HFF-Myc (cell line): ENCODE measurements around the gene BRD9.
"Not testable (repeated sequence)": the region's sequence is repeated elsewhere in the genome, so short reads cannot be mapped to it uniquely, and the experiment has no call there.

Experiments used
- DNase-seq: peaks from one replicate; pipeline ENCODE4 v3.0.0-alpha.2; 2011; ENCODE audit warnings: low read depth; ENCODE audit errors: extremely low read depth
- H3K4me3 ChIP-seq: replicated peaks from 2 replicates; pipeline ENCODE4 v1.5.1; 2011; ENCODE audit warnings: low read depth, mild to moderate bottlenecking, control low read depth, low read length
- TF ChIP-seq, protein P1 (sequence below): IDR thresholded peaks from 2 replicates; pipeline ENCODE4 v1.5.1; 2012; ENCODE audit warnings: mild to moderate bottlenecking, low read depth, low read length, control low read depth; ENCODE audit errors: missing control alignments

BRD9 gene

DNA sequence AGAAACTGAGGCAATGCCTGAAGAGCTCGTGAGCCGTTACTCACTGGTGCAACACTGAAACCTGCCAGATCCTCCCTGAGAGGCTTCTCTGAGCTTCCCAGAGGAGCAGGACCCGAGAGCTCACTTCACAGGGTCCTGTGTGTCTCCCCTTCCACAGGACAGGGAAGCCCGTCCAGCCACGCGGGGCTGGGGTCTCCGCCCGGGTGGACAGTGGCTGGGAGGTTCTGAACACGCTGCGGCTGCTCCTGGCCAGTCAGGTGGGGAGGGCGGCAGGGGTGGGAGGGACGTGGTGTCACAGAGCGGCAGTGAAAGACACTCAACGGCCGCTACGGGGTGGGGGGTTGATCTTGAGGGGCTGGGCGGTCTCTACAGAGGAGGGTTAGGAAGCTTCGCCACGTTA lies 41.5 kb downstream of the BRD9 start:
- no peak overlapping the region for H3K4me3 ChIP-seq
- TF ChIP-seq, protein P1, sequence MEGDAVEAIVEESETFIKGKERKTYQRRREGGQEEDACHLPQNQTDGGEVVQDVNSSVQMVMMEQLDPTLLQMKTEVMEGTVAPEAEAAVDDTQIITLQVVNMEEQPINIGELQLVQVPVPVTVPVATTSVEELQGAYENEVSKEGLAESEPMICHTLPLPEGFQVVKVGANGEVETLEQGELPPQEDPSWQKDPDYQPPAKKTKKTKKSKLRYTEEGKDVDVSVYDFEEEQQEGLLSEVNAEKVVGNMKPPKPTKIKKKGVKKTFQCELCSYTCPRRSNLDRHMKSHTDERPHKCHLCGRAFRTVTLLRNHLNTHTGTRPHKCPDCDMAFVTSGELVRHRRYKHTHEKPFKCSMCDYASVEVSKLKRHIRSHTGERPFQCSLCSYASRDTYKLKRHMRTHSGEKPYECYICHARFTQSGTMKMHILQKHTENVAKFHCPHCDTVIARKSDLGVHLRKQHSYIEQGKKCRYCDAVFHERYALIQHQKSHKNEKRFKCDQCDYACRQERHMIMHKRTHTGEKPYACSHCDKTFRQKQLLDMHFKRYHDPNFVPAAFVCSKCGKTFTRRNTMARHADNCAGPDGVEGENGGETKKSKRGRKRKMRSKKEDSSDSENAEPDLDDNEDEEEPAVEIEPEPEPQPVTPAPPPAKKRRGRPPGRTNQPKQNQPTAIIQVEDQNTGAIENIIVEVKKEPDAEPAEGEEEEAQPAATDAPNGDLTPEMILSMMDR = no peak
- no peak for DNase-seq

DNA sequence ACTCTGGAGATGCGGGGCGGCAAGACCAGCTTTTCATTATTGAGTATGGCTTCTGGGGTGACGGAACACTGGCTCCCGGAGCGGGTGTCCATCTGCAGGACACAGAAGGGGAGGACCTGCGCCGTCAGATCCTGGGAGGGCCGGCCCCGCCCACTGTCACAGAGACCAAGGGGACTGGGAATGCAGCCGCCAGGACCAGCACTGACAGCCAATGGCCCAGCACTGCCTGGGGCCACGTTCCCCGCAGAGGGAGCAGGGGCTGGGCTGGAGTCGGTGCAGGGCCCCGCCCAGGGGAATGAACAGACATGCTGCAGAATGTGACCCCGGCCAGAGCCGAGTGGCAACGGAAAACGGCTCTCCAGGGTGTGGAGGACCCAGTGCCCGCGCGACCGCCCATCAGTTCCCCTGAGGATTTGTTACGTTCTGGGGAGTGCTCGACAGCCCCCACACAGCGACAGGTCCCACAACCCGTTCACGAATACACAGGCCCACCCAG lies 42.0 kb downstream of the BRD9 start, which contains the start of gene ZDHHC11:
ZDHHC11 (minus strand) TSS at position 476 of the 496 bp plus-strand sequence; CDS start at position 92, 384 bp downstream.
- H3K4me3 ChIP-seq = no peak within 1 kb of the TSS
- DNase-seq = no peak
- TF ChIP-seq, protein P1 = no peak

DNA sequence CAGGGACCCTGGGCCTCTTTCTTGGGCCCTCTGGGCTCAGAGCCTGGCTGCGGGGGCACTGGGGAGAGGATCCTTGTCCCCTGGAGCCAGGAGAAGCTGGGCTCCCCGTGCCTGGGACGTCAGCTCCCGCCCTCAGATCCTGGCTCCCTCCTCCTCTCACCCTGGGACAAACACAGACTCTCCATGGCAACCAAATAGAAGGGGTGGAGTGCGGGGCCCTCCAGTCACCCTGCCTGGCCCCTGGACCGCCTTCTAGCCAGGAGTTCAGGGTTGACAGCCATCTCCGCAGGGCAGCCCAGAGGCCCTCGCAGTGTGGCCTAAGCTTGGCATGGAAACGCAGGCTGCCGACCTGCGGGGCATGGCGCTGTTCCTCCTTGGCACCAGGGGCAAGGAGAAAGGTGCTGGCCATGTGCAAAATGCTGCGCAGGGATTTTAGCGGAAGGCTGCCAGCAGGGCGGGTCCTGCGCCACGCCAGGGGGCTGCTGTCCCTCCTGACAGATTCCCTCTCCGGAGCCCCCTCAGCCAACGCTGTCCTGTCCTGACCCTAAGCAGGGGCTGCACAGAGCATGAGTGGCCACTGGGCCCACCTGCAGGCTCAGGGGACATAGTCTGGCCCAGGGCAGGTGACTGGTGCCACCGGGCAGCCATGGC lies 42.8 kb downstream of the BRD9 start:
- no peak for DNase-seq
- no peak overlapping the region for H3K4me3 ChIP-seq
- TF ChIP-seq, protein P1 = no peak

DNA sequence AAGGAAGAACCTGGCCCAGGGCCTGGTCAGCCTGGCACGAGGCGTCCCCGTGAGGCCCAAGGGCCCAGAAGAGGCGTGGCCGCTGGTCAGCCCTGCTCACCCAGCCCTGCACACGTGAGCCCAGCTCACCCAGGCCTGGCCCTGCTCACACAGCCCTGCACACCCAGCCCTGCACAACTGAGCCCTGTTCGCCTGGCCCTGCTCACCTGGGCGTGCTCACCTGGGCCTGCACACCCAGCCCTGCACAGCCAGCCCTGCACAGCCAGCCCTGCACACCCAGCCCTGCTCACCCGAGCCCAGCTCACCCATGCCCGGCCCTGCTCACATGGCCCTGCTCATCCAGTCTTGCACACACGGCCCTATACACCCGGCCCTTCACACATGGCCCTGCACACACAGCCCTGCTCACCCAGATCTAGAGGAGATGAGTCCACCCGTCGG lies 43.9 kb downstream of the BRD9 start:
- no peak for DNase-seq
- TF ChIP-seq, protein P1 = no peak

DNA sequence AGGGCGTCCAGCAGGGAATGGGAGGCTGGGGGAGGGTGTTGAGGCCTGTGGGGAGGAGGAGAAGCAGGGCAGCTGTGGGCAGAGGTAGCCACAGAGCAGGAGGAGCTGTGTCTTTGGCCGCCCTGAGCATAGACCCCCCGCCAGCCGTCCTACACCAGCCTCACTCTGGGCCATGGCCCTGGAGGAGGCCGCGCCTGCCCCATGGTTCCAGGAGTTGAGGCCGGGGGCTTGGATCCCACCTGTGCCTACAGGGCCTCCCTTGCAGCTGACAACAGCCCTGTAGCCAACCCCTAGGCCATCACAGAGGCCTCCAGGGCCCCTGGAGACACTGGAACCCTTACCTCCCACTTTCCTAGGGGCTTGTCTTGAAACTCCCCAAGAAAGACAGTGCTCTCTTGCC lies 44.9 kb downstream of the BRD9 start:
- not testable (repeated sequence) for H3K4me3 ChIP-seq, DNase-seq

More for the DNA sequence above, 43.9 kb downstream of the BRD9 start:
- H3K4me3 ChIP-seq = no peak overlapping the region

DNA sequence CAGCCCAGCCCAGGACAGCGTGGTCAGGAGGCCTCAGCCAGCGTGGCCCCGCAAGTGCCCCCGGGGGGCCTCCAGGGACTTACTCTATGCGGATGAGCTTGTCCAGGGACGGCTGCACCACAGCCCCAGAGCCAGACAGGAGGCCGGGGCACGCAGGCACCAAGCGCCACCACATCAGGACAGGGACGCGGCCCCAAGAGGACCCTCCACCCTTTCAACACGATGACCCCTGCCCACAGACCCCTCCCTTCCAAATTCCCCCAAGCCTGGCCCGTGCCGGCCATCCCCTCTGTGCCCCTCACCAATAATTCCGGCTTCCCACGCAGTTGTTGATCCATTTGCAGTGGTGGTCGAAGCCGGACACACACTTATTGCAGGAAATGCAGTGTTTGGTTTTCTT lies 45.4 kb downstream of the BRD9 start:
- not testable (repeated sequence) for DNase-seq, H3K4me3 ChIP-seq

DNA sequence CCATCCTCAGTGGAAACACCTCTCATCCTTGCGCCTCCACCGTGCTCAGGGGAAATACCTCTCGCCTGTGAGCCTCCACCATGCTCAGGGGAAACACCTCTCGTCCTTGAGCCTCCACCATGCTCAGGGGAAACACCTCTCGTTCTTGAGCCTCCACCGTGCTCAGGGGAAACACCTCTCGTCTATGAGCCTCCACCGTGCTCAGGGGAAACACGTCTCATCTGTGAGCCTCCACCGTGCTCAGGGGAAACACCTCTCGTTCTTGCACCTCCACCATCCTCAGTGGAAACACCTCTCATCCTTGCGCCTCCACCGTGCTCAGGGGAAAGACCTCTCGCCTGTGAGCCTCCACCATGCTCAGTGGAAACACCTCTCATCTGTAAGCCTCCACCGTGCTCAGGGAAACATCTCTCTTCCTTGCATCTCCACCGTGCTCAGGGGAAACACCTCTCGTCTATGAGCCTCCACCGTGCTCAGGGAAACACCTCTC lies 46.0 kb downstream of the BRD9 start:
- DNase-seq, H3K4me3 ChIP-seq: not testable (repeated sequence)

DNA sequence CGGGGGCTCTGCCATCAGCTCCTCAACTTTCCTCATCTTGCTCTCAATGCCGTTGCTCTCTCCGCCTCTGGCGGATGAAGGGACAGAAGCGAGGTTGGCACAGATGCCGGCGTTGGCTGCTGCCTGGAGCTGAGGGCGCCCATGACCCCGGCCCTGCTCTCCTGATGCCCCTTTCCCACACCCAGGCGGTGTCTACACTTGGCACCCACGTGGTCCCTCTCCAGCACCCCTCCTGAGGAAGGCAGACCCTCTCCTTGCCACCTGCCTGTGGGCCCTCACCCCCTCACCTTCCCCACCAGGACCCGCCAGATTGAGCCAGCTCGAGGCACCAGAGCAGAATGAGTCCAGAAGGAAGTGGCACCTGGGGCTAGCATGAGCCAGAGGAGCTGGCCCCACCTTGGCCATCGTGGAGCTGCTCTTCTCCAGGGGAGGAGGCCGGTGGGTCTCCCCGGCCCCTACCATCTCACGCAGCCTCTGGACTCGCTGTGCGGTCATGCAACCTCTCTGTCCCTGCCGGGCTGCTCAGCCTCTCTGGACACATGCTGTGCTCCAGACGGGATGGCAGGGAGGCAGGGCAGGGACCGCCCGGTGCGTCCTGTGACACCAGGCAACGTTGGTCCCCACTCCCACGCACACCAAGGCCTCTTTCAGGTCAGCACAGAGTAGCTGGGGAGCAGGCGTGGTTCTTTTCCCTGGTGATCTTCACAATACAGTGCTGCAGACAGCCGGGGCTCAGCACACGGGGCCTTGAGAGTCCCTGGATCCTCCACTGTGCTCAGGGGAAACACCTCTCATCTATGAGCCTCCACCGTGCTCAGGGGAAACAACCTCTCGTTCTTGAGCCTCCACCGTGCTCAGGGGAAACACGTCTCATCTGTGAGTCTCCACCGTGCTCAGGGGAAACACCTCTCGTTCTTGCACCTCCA lies 46.7 kb downstream of the BRD9 start:
- not testable (repeated sequence) for H3K4me3 ChIP-seq, DNase-seq

DNA sequence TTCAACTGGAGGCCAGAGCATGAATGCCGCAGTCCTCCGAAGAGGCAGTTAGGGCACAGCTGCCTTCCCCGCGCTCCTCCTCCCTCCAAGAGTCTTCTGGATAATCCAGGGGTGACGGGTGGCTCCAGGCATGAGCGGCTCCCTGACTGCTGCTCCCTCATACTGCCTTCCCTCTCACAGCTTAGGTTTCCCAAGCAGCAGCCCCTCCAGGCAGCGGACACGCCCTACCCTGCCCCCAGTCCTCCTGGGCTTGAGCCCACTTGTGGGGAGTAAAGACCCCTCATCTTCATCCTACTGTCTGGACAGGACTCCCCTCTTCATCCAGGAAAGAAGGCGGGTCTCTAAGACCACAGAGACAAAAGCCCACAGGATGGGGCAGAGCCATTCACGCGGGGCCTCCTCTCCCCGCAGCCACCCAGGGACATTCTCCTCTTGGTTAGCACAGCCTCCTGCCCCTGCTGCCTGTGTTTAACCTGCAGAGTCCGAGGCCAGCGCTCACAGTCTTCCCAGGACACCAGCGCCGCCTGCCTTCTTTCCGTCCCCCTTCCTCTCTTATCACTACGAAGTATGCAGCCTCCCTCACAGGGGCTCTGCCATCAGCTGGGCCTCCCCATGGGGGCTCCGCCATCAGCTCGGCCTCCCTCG lies 47.4 kb downstream of the BRD9 start:
- DNase-seq, H3K4me3 ChIP-seq: not testable (repeated sequence)

DNA sequence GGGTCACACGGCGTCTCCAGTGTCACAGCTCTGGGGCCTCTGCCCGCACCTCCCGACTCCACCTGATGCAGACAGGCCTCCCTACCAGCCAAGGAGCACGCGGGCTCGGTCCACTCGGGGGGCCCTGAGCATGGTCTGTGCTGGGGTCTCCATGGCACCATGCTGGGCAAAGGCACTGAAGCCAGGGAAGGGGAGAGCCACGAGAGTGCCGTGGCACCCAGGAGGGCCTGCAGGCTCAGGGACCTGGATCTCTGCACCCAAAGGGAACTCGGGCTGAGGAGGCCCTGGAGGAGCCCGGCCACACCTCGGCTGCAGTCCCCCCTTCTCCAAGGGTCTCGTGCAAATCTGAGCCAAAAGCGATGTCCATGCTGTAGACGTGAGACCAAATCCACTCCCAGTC lies 48.2 kb downstream of the BRD9 start:
- not testable (repeated sequence) for DNase-seq, H3K4me3 ChIP-seq

DNA sequence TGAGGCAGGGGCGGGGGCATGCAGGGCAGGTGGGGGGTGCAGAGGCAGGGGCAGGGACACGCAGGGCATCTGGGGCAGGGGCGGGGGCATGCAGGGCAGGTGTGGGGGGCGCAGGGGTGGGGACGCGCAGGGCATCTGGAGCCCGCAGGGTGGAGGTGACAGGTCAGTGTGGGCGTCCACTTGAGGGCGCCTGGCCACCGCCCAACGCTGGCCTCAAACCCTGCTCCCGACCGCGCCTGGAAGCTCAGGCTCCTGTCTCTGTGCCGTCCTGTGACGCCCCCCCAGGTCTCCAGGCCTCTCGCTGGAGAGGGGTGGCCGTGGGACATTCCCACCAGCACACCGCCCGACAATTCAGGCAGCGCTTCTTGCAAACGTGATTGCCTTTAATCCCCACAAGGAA lies 48.7 kb downstream of the BRD9 start:
- H3K4me3 ChIP-seq, DNase-seq: not testable (repeated sequence)

DNA sequence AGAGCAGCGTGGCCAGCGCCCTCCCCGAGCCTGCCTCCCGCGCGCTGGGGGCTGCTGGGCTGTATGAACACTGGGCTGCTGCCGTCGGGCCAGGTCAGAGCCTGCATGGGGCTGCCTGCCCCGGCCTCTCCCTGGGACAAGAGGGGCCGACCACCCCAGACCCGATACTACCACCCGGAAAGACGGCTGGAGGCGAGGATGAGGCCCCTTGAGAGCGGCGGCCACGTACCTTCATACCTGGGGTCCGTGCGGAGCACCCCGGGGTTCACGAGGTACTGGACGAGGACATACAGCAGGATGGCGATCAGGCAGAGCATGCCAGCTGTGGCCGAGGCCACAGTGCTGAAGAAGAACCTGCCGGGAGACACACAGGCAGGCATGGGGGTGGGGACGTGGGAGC lies 49.2 kb downstream of the BRD9 start:
- not testable (repeated sequence) for DNase-seq

More for the DNA sequence above, 49.2 kb downstream of the BRD9 start:
- not testable (repeated sequence) for H3K4me3 ChIP-seq
